ENCODE data around the gene KMT2C.

DNA sequence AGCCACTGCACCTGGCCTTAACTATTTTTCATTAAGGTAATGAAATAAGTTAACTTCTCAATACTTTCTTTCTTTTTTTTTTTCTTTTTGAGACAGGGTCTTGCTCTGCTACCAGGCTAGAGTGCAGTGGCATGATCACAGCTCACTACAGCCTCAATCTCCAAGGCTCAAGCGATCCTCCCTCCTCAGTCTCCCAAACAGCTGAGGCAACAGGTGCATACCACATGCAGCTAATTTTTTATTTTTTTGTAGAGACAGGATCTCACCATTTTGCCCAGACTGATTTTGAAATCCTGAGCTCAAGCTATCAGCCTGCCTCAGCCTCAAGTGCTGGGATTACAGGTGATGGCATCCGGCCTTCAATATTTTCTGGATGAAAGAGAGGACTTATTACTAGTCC is 21.0 kb downstream of the KMT2C start:
- TF ChIP-seq, protein P1, sequence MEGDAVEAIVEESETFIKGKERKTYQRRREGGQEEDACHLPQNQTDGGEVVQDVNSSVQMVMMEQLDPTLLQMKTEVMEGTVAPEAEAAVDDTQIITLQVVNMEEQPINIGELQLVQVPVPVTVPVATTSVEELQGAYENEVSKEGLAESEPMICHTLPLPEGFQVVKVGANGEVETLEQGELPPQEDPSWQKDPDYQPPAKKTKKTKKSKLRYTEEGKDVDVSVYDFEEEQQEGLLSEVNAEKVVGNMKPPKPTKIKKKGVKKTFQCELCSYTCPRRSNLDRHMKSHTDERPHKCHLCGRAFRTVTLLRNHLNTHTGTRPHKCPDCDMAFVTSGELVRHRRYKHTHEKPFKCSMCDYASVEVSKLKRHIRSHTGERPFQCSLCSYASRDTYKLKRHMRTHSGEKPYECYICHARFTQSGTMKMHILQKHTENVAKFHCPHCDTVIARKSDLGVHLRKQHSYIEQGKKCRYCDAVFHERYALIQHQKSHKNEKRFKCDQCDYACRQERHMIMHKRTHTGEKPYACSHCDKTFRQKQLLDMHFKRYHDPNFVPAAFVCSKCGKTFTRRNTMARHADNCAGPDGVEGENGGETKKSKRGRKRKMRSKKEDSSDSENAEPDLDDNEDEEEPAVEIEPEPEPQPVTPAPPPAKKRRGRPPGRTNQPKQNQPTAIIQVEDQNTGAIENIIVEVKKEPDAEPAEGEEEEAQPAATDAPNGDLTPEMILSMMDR (conservative IDR thresholded peaks at IDR 0.05; ENCODE audit: low read length), result no peak
- no peak for TF ChIP-seq EZH2phosphoT487 (IDR thresholded peaks at IDR 0.05; ENCODE audit: borderline replicate concordance, low read depth, low read length)

All from OCI-LY7 (cell line).